ENCODE data around the gene SATB2. TPM values are rescaled to one million over a fixed set of nuclear protein-coding genes. Genes with fewer than 3 reads are reported as not detected.

SATB2 gene
- total RNA-seq, 4 donors from 2014 or later = 2.2 to 6.6 (median 5.0) TPM

GRCh38 chr2:199414001-199414400 is 43.7 kb downstream of the SATB2 start:
- H3K9me3 ChIP-seq = no peaks in the 10 kb centered on the region
- H3K4me3 ChIP-seq = no peak overlapping the region
- 87% methylated on average over 3 of the region's 3 CpGs for WGBS
- H3K27me3 ChIP-seq = no peaks in the 10 kb centered on the region
- intact Hi-C loops (cut with DNase I) = no loop called here
- TF ChIP-seq CTCF (IDR thresholded peaks at IDR 0.05) = no peak
- TF ChIP-seq POLR2A (IDR thresholded peaks at IDR 0.05; ENCODE audit: low read depth) = no peak
- no peak for TF ChIP-seq POLR2AphosphoS5 (IDR thresholded peaks at IDR 0.05)
- no peak for TF ChIP-seq EP300 (IDR thresholded peaks at IDR 0.05)
- no peaks in the 10 kb centered on the region for H3K4me1 ChIP-seq
- DNase-seq (ENCODE audit: extremely low spot score) = no peak
- peaks cover 0 to 8% (median 0%) of the 10 kb centered on the region in 4 donors for H3K36me3 ChIP-seq
- H3K27ac ChIP-seq (replicated peaks in 1 of 4) = no peak overlapping the region

- H3K27me3 ChIP-seq = no peaks in the 10 kb centered on the region
- no peak overlapping the region for H3K27ac ChIP-seq (replicated peaks in 1 of 4)
- no peak overlapping the region for H3K4me3 ChIP-seq
- no peaks in the 10 kb centered on the region for H3K9me3 ChIP-seq
- intact Hi-C loops (cut with DNase I) = no loop called here
- no peaks in the 10 kb centered on the region for H3K4me1 ChIP-seq
- no peak for TF ChIP-seq CTCF (IDR thresholded peaks at IDR 0.05)
- no peak for TF ChIP-seq EP300 (IDR thresholded peaks at IDR 0.05)
- no peak for TF ChIP-seq POLR2AphosphoS5 (IDR thresholded peaks at IDR 0.05)
- no peak for TF ChIP-seq POLR2A (IDR thresholded peaks at IDR 0.05; ENCODE audit: low read depth)
- 60% methylated on average over 4 of the region's 4 CpGs for WGBS
- no peak for DNase-seq (ENCODE audit: extremely low spot score)
- peaks cover 0 to 8% (median 0%) of the 10 kb centered on the region in 4 donors for H3K36me3 ChIP-seq
These were observed 47.8 kb downstream of the SATB2 start for GRCh38 chr2:199409759-199410529.

- H3K9me3 ChIP-seq = no peaks in the 10 kb centered on the region
- H3K27me3 ChIP-seq = no peaks in the 10 kb centered on the region
- H3K27ac ChIP-seq (replicated peaks in 1 of 4) = no peak overlapping the region
- H3K36me3 ChIP-seq = no peaks in the 10 kb centered on the region
- H3K4me3 ChIP-seq = no peak overlapping the region
- H3K4me1 ChIP-seq = no peaks in the 10 kb centered on the region
- intact Hi-C loops (cut with DNase I) = no loop called here
- DNase-seq (ENCODE audit: extremely low spot score) = no peak
- TF ChIP-seq EP300 (IDR thresholded peaks at IDR 0.05) = no peak
- no peak for TF ChIP-seq POLR2A (IDR thresholded peaks at IDR 0.05; ENCODE audit: low read depth)
- TF ChIP-seq CTCF (IDR thresholded peaks at IDR 0.05) = no peak
- TF ChIP-seq POLR2AphosphoS5 (IDR thresholded peaks at IDR 0.05) = no peak
These were observed 50.3 kb downstream of the SATB2 start for GRCh38 chr2:199407421-199407820.

GRCh38 chr2:199405241-199405640 is 52.5 kb downstream of the SATB2 start:
- intact Hi-C loops (cut with DNase I) = no loop called here
- H3K27me3 ChIP-seq = no peaks in the 10 kb centered on the region
- H3K36me3 ChIP-seq = no peaks in the 10 kb centered on the region
- no peak overlapping the region for H3K4me3 ChIP-seq
- no peak for DNase-seq (ENCODE audit: extremely low spot score)
- H3K9me3 ChIP-seq = no peaks in the 10 kb centered on the region
- H3K4me1 ChIP-seq = no peaks in the 10 kb centered on the region
- TF ChIP-seq CTCF (IDR thresholded peaks at IDR 0.05) (peak in 1 of 3 experiments; percentile 14), POLR2AphosphoS5 (IDR thresholded peaks at IDR 0.05) (no peak)
- H3K27ac ChIP-seq (replicated peaks in 1 of 4) = no peak overlapping the region

GRCh38 chr2:199404841-199405240 is 52.9 kb downstream of the SATB2 start:
- intact Hi-C loops (cut with DNase I) = no loop called here
- no peak for DNase-seq (ENCODE audit: extremely low spot score)
- no peaks in the 10 kb centered on the region for H3K9me3 ChIP-seq
- 86% methylated on average over 1 of the region's 1 CpG for WGBS
- no peaks in the 10 kb centered on the region for H3K27me3 ChIP-seq
- no peaks in the 10 kb centered on the region for H3K4me1 ChIP-seq
- no peak overlapping the region for H3K4me3 ChIP-seq
- TF ChIP-seq CTCF (IDR thresholded peaks at IDR 0.05) (no peak), EP300 (IDR thresholded peaks at IDR 0.05) (no peak), POLR2A (IDR thresholded peaks at IDR 0.05; ENCODE audit: low read depth) (no peak), POLR2AphosphoS5 (IDR thresholded peaks at IDR 0.05) (no peak)
- H3K36me3 ChIP-seq = no peaks in the 10 kb centered on the region
- no peak overlapping the region for H3K27ac ChIP-seq (replicated peaks in 1 of 4)

Data from esophagus muscularis mucosa (tissue), 4 donors.